Mesodermal cell (in vitro differentiated cells): Measurements from ENCODE around the gene DPT.

Source experiments
- H3K27ac ChIP-seq: 2 replicates; pipeline ENCODE4 v1.7.0; 2013; ENCODE audit warnings: mild to moderate bottlenecking, low read depth, low read length, moderate library complexity; ENCODE audit not compliant: severe bottlenecking
- H3K36me3 ChIP-seq: 2 replicates; pipeline ENCODE4 v1.7.1; 2013; ENCODE audit warnings: mild to moderate bottlenecking, low read length, moderate library complexity; ENCODE audit not compliant: control insufficient read depth, insufficient read depth
- H3K4me1 ChIP-seq: one replicate; pipeline ENCODE4 v1.7.1; 2013; ENCODE audit warnings: mild to moderate bottlenecking, low read length; ENCODE audit not compliant: insufficient read depth, control insufficient read depth, poor library complexity, severe bottlenecking
- H3K4me3 ChIP-seq: 2 replicates; pipeline ENCODE4 v1.7.0; 2013; ENCODE audit warnings: low read length, control low read depth, mild to moderate bottlenecking; ENCODE audit not compliant: insufficient read depth, poor library complexity, severe bottlenecking; ENCODE audit errors: extremely low read depth
- H3K9me3 ChIP-seq: 2 replicates; pipeline ENCODE4 v1.7.1; 2013; ENCODE audit warnings: mild to moderate bottlenecking, low read length, moderate library complexity; ENCODE audit not compliant: control insufficient read depth
- WGBS, 2 experiments: methylation state at CpG; one replicate each; pipeline ENCODE4 v1.1.5; 2013; ENCODE audit warnings: missing lambda C conversion rate in 2 of 2; ENCODE audit not compliant: insufficient coverage in 2 of 2; 5-methylcytosine and 5-hydroxymethylcytosine counted together

The DPT gene

DNA sequence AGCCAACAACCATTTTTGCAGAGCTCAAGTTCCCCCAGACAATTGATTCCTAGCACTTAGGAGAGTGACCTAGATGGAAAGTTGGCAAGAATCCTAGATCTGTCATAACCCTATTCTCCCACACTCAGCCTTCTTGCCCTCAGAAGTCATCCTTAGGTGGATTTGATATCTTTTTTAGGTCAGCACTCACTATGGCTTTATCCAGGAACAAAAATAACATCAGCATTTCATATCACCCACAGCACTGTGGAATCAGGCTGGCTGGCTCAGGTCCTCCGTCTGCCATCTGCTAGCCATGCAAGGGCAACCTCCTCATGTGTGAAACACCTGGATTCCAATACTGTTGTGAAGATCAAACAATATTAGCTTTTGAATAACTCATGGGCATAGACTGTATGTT, 6.0 kb downstream of the DPT start:
- Histone ChIP-seq H3K9me3 (no peaks in the 10 kb centered on the region), H3K27ac (no peak overlapping the region), H3K36me3 (no peaks in the 10 kb centered on the region), H3K4me1 (no peaks in the 10 kb centered on the region), H3K4me3 (no peak overlapping the region)
- WGBS, 2 experiments, result 80% methylated on average over 1 of the region's 1 CpG

DNA sequence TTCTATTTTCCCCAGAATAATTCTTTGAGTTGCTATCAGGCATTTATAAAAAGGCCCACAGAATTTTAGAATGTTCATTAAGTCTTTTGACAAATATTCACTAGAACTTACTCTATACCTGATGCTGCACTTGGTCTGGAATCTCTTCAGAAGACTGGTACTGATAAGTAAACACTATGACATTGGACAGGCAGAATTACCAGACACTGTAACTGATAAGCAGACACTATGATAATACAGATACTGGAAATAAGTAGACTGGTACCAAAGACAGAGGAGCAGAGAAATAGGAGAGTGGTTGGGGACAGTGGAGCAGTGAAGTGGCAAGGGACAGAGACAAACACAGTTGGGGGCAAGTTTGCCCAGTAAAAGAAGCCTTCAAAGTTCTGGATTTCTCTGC, 8.2 kb downstream of the DPT start:
- H3K9me3 ChIP-seq, result no peaks in the 10 kb centered on the region
- no peak overlapping the region for H3K27ac ChIP-seq
- no peaks in the 10 kb centered on the region for H3K4me1 ChIP-seq
- no peak overlapping the region for H3K4me3 ChIP-seq
- H3K36me3 ChIP-seq, result no peaks in the 10 kb centered on the region

DNA sequence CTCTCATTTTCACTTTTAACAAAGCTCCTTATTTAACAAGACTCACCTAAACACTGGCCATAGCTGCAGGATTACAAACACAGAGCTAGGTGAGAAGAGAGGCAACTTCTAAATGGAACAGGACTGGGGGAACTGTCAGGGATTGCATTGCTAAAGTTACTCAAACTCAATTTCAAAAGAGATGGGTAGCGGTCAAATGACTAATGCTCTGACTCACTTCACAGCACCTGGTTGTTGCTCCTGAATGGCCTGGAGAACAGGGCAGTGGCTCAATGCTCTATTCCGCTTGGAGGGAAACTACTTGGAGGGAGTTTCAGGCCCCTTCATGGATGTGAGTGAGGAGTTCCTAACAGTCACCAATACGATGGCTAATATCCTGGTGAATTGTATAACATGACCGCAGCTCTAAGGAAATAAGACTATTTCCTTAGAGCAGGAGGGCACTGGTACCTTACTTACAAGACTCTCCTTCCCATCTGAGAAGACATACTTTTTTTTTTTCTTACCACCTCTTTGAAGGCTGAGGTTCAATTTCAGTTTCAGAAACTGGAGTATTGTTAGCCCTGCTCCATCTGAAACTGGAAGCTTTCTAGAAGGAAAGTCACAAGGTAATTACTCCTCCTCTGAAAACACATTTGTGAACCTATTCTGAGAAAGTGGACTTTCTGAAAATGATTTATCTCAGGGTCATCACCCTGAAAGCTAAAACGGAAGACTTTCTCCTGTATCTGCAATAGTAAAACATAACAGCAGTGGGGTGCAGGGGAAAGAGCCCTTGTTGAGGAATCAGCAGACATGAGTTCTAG, 9.5 kb downstream of the DPT start:
- no peak overlapping the region for H3K27ac ChIP-seq
- 93 to 95% methylated on average over 3 to 5 of the region's 5 CpGs for WGBS, 2 experiments
- no peaks in the 10 kb centered on the region for H3K36me3 ChIP-seq
- no peak overlapping the region for H3K4me3 ChIP-seq
- H3K9me3 ChIP-seq, result no peaks in the 10 kb centered on the region
- H3K4me1 ChIP-seq, result no peaks in the 10 kb centered on the region

DNA sequence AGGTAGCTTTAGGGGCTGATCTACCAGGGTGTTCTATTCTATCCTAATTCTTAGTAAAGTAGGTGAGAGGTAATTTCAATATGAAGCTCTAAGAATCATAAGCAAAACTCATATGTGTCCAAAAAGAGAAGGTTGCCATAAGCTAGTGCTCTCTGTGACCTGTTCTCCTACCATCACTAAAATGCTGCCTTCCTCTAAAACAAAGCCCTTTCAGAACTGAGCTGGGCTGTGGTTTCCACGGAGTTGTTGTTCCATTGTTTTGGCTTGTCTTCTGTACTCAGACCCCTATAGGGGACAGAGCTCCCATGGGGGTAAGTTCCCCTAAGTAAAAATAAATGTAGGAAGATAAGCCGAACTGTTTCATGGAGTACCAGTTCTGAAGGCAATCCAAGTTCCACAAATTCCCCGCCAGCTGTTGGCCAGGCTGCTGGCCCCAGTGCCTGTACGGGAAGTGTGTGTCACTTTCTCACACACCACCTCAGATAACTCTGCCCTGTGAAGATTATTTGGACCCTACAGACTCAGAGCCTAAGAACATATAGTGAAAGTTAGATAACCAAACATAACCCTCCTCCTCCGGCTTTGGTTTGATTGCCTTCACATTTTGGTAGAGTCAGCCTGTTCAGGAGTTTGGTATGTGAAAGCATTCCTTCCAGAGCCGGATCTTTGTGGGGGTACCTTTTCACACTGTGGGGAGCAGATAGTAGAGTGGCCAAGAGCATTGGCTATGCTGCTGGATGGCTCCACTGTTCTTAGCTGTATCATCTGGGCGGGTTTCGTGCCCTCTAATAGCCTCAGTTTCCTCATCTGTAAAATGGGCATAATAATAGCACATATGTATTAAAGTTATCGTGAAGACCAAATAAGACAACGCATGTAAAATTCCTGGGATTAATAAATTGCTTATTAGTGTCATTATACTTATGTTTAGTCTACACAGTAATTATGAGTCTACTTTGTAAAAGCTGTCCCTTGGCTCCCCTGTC, 10.8 kb downstream of the DPT start:
- Histone ChIP-seq H3K9me3 (no peaks in the 10 kb centered on the region), H3K4me1 (no peaks in the 10 kb centered on the region), H3K27ac (no peak overlapping the region), H3K4me3 (no peak overlapping the region), H3K36me3 (no peaks in the 10 kb centered on the region)
- 89 to 100% methylated on average over 3 to 5 of the region's 10 CpGs for WGBS, 2 experiments

DNA sequence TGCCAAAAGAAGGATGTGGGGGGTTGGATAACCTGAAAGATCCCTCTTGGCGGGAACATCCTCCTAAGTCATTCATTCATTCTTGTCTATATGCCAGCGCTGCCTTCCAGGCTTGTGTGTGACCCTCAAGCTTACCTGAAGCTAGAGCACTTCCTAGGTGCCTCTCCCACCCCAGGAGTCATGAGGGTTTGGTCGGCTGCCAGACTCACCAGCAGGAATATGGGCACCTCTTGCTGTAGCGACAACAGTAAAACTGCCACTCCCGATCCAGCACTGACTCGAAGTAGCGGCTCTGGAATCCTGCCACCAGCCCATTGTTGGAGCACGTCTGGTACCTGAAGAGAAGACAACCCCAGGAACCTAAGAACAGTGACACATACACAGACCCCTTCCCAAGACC, 15.0 kb downstream of the DPT start:
- Histone ChIP-seq H3K4me1 (peaks cover 2% of the 10 kb centered on the region), H3K27ac (no peak overlapping the region), H3K36me3 (no peaks in the 10 kb centered on the region), H3K4me3 (no peak overlapping the region), H3K9me3 (no peaks in the 10 kb centered on the region)
- 95% methylated on average over 7 to 8 of the region's 8 CpGs for WGBS, 2 experiments

DNA sequence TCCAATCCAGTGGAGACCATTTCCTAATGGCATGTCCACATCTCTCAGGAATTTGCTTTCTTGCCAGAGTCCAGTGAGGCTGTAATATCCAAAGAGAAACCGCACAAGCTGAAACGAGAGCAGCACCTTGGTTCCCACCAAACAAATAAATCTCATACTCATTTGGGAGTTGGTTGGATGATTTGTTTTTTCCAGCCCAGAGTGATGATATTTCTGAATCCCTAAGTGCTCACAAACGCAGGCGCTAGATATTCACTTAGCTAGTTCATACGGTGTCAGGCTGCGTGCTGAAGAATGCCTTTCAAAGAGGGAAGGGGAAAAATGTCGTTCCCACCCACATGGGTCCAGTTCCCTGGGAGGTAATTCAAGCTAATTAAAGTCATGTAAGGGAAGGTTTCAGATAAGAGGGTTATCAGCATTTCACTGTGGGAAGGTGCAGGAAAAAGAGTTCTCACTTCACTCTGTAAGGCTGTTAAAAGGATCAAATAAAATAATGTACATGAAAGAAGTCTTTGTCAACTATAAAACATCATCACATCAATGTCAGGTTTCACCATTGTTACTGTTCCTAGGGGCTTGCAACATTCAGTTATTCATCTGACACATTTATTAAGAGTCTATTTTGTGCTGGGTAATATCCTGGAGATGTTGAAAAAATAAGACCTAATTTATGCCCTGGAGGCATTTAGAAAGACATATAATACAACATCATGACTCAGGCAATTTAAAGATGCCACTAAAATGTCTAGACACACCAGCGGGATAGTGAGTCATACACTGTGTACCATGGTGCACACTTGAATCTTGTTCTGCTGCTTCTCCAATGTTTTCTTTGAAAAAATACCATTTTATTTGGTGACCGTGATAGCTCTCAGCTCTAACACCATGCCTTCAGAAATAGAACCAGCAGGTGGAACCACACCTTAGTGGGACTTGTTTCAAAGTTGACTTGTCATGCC, 19.3 kb downstream of the DPT start:
- no peaks in the 10 kb centered on the region for H3K9me3 ChIP-seq
- no peaks in the 10 kb centered on the region for H3K36me3 ChIP-seq
- peak overlapping the region; percentile 41 for H3K27ac ChIP-seq
- no peak overlapping the region for H3K4me3 ChIP-seq
- WGBS, 2 experiments, result 72 to 75% methylated on average over 6 to 7 of the region's 9 CpGs
- H3K4me1 ChIP-seq, result peaks cover 3% of the 10 kb centered on the region

DNA sequence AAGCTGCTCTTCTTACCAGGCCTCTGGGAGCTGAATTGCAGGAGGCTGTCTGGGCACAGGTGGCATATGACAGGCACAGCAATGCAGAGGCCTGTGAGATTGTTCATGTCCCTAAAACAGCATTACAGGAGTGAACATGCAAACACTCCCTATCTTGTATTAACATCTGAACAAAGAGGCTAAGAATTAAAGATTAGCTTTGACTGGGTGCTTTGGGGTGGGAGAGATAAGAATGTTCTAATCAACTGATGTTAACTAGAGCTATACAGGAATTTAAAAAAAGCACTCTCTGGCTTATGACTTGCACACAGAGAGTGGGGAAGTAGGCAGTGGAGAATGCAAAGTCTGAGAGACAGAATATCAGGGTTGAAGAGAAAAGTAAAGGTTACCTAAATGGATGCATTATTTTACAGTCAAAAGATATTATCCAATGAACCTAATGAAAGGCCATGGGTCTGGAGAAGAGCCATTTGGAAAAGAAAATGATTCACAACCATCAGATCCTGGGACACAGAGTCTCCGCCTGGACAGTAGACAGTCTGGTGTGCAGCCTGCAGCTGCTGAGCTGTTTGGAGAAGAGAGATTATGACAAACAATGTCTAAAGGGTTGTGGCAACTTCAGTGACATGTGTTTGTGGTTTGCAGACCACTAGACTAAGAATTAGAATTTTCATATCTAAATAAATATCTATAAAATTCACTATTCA, 20.2 kb downstream of the DPT start:
- no peaks in the 10 kb centered on the region for H3K36me3 ChIP-seq

DNA sequence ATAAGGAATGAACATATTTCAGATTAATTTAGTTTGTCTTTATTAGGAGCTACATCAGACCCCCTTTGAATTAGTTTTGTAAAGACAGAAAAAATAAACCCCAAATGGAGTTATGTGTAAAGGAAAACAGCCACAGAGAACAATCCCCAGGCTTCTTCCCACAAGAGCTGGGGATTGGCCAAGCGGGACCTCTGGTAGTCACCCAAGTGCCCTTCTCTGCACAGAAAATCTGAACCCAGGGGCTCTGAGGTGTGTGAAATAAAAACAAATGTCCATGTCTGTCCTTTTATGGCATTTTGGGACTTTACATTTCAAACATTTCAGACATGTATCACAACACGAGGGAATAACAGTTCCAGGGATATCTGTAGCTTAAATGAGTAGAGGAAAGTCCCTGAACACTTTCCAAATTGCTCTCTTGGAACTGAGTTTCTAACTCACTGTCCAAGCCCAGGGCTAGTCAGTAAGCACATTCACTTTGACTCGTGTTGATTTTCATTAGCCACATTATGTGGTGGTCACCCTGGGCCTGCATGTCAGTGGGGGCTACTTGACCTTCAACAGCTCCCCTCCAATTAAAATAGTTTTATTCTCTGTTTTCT, 22.5 kb downstream of the DPT start:
- no peak overlapping the region for H3K27ac ChIP-seq
- no peaks in the 10 kb centered on the region for H3K9me3 ChIP-seq
- no peak overlapping the region for H3K4me3 ChIP-seq
- WGBS, 2 experiments, result 100% methylated on average over 1 of the region's 3 CpGs
- peaks cover 3% of the 10 kb centered on the region for H3K4me1 ChIP-seq
- H3K36me3 ChIP-seq, result no peaks in the 10 kb centered on the region

More for the DNA sequence above, 20.2 kb downstream of the DPT start:
- no peaks in the 10 kb centered on the region for H3K9me3 ChIP-seq
- H3K4me3 ChIP-seq, result no peak overlapping the region
- H3K27ac ChIP-seq, result peak overlapping the region; percentile 36
- WGBS, 2 experiments, result 92% methylated on average over 1 of the region's 1 CpG; no CpG with 5 or more reads in 1 of the 2 experiments
- H3K4me1 ChIP-seq, result peaks cover 3% of the 10 kb centered on the region

DNA sequence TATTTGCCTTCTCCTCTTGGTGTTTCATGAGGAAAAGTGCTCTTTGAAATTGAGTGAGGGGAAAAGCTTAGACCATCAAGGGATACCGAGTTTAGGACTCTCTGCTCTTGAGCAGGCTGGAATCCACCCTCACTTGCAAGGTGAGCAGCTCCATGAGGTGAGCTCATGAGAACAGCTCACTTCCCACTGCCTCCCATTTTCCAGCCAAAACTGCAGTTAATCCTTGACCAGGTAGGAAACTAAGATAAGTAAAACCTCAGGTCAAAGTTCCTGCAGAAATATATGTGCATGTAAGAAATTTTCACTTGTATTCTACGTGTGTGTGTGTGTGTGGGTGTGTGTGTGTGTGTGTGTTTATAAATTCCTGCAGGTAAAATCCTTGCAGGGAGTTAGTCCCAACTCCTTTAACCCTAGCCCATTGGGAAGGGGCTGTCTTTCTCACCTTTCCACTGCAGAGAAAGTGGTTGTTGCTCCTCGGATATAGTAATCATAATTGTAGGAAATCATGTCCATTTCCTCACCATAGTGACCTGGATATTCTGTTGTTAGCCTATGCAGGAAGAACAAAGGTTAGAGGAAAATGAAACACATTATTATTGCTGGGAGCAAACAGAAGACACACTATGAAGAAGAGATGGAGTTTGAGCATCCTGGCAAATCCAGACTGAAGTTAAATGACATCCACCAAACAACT, 28.3 kb downstream of the DPT start:
- H3K9me3 ChIP-seq, result no peaks in the 10 kb centered on the region
- 43 to 100% methylated on average over 1 of the region's 3 CpGs for WGBS, 2 experiments
- H3K4me1 ChIP-seq, result no peaks in the 10 kb centered on the region
- H3K36me3 ChIP-seq, result no peaks in the 10 kb centered on the region
- H3K27ac ChIP-seq, result no peak overlapping the region
- H3K4me3 ChIP-seq, result no peak overlapping the region
